Keratinocyte (primary cell): ENCODE results near the gene COL8A1. TPM values are rescaled to one million over a fixed set of nuclear protein-coding genes. Genes with fewer than 3 reads are reported as not detected.

ENCODE experiments used
- DNase-seq: peaks from one replicate; pipeline ENCODE4 v3.0.0-alpha.2; 2011; ENCODE audit warnings: low read depth, missing footprints, low spot score
- FAIRE-seq: peaks from 2 replicates; lab custom pipeline; 2011; peaks lifted over from hg19 to GRCh38; lab: Jason Lieb, UNC
- H2AFZ ChIP-seq: 2 replicates; pipeline ENCODE4 v1.6.0; 2012; ENCODE audit warnings: low read length, control low read depth, inconsistent platforms; ENCODE audit not compliant: control insufficient read depth
- H3K27ac ChIP-seq: 2 replicates; pipeline ENCODE4 v1.5.1; 2011; ENCODE audit warnings: low read length; ENCODE audit not compliant: control insufficient read depth, insufficient read depth
- H3K27me3 ChIP-seq: 3 replicates; pipeline ENCODE4 v1.6.0; 2011; ENCODE audit warnings: low read length; ENCODE audit not compliant: control insufficient read depth, insufficient read depth; ENCODE audit errors: extremely low read depth
- H3K36me3 ChIP-seq, 2 experiments: 2 replicates in 1 of 2; 3 replicates in 1 of 2; pipeline ENCODE4 v1.5.1; 2011; ENCODE audit warnings: low read length in 2 of 2, mild to moderate bottlenecking in 1 of 2; ENCODE audit not compliant: control insufficient read depth in 2 of 2, insufficient read depth in 2 of 2; ENCODE audit errors: extremely low read depth in 1 of 2
- H3K4me1 ChIP-seq: 3 replicates; pipeline ENCODE4 v1.5.1; 2011; ENCODE audit warnings: low read length; ENCODE audit not compliant: control insufficient read depth, insufficient read depth; ENCODE audit errors: extremely low read depth
- H3K4me2 ChIP-seq: 3 replicates; pipeline ENCODE4 v1.6.0; 2011; ENCODE audit warnings: low read depth, low read length; ENCODE audit not compliant: control insufficient read depth, insufficient read depth; ENCODE audit errors: extremely low read depth
- H3K4me3 ChIP-seq, 3 experiments: fragments of 200-600 bp in 1 of 3; sonication (generic) in 1 of 3; 2 replicates in 2 of 3; 3 replicates in 1 of 3; pipeline ENCODE4 v1.5.1; 2011 to 2016; ENCODE audit warnings: low read length in 3 of 3, mild to moderate bottlenecking in 3 of 3, control low read depth in 2 of 3, inconsistent platforms in 1 of 3, low read depth in 1 of 3, mixed read lengths in 1 of 3, mixed run types in 1 of 3, moderate library complexity in 1 of 3; ENCODE audit not compliant: control insufficient read depth in 2 of 3, insufficient read depth in 2 of 3; ENCODE audit errors: extremely low read depth in 1 of 3
- H3K79me2 ChIP-seq: 2 replicates; pipeline ENCODE4 v1.6.0; 2012; ENCODE audit warnings: low read length; ENCODE audit not compliant: control insufficient read depth, insufficient read depth
- H3K9ac ChIP-seq: 3 replicates; pipeline ENCODE4 v1.6.0; 2011; ENCODE audit warnings: low read length; ENCODE audit not compliant: control insufficient read depth, insufficient read depth; ENCODE audit errors: extremely low read depth
- H3K9me1 ChIP-seq: 3 replicates; pipeline ENCODE4 v1.6.0; 2011; ENCODE audit warnings: low read length; ENCODE audit not compliant: control insufficient read depth, insufficient read depth; ENCODE audit errors: extremely low read depth
- H3K9me3 ChIP-seq: 2 replicates; pipeline ENCODE4 v1.5.1; 2012; ENCODE audit warnings: low read depth, low read length; ENCODE audit not compliant: control insufficient read depth
- H4K20me1 ChIP-seq: 3 replicates; pipeline ENCODE4 v1.6.0; 2011; ENCODE audit warnings: low read length; ENCODE audit not compliant: control insufficient read depth, insufficient read depth; ENCODE audit errors: extremely low read depth
- EZH2 ChIP-seq: IDR thresholded peaks from one replicate; pipeline ENCODE4 v1.6.1; 2012; ENCODE audit warnings: inconsistent platforms, mild to moderate bottlenecking, low read length, moderate library complexity
- dilution Hi-C: fragments of 300-500 bp; cut with MboI; formaldehyde crosslinking; loops from one replicate; pipeline ENCODE4 v1.7.0; 2020; ENCODE audit warnings: low sequenced_read_pairs; ENCODE audit not compliant: extremely low pct_ligation_motif_present
- polyA plus RNA-seq, 5 experiments: library from polyadenylated mRNA; depleted of rRNA in 3 of 5; stranded (reverse) in 3 of 5; stranded (forward) in 1 of 5; unstranded in 1 of 5; fragments of >200 nt; gene quantifications; 1 replicate in 1 of 5; 2 replicates in 3 of 5; 3 replicates in 1 of 5; pipeline versions ENCODE4 v1.2.1 to v1.2.3, GENCODE V29; 2011 to 2012; ENCODE audit warnings: missing spikeins in 2 of 5, low read depth in 1 of 5, low replicate concordance in 1 of 5
- TF ChIP-seq, protein P1 (sequence below), 3 experiments: IDR thresholded peaks in 1 of 3; conservative IDR thresholded peaks in 1 of 3; optimal IDR thresholded peaks in 1 of 3; 2 replicates in 2 of 3; 3 replicates in 1 of 3; pipeline versions ENCODE3 to v1.5.1; 2011; ENCODE audit warnings: low read length in 3 of 3, mild to moderate bottlenecking in 3 of 3, moderate library complexity in 2 of 3, control low read depth in 1 of 3, inconsistent platforms in 1 of 3; ENCODE audit not compliant: insufficient read depth in 2 of 3; ENCODE audit errors: extremely low read depth in 1 of 3

The COL8A1 gene
- polyA plus RNA-seq, 1 donor (not counting 4 experiments of a cell fraction or from before 2014, with no cell fraction given): 102 TPM

- TF ChIP-seq, protein P1, sequence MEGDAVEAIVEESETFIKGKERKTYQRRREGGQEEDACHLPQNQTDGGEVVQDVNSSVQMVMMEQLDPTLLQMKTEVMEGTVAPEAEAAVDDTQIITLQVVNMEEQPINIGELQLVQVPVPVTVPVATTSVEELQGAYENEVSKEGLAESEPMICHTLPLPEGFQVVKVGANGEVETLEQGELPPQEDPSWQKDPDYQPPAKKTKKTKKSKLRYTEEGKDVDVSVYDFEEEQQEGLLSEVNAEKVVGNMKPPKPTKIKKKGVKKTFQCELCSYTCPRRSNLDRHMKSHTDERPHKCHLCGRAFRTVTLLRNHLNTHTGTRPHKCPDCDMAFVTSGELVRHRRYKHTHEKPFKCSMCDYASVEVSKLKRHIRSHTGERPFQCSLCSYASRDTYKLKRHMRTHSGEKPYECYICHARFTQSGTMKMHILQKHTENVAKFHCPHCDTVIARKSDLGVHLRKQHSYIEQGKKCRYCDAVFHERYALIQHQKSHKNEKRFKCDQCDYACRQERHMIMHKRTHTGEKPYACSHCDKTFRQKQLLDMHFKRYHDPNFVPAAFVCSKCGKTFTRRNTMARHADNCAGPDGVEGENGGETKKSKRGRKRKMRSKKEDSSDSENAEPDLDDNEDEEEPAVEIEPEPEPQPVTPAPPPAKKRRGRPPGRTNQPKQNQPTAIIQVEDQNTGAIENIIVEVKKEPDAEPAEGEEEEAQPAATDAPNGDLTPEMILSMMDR (optimal IDR thresholded peaks at IDR 0.05 in 1 of 3, IDR thresholded peaks at IDR 0.05 in 1 of 3, conservative IDR thresholded peaks at IDR 0.05 in 1 of 3; ENCODE audit: extremely low read depth in 1 of 3, insufficient read depth in 2 of 3, low read length in 3 of 3): no peak
- no peak for TF ChIP-seq EZH2
- Histone ChIP-seq H2AFZ (no peak overlapping the region), H3K4me3 (no peak overlapping the region), H3K4me1 (peaks cover 12% of the 10 kb centered on the region), H3K4me2 (no peak overlapping the region), H3K9me3 (no peaks in the 10 kb centered on the region), H3K9ac (no peak overlapping the region), H3K27me3 (no peaks in the 10 kb centered on the region), H4K20me1 (no peaks in the 10 kb centered on the region), H3K27ac (no peak overlapping the region), H3K9me1 (no peaks in the 10 kb centered on the region), H3K36me3 (peaks cover 0 to 6% of the 10 kb centered on the region in 2 experiments), H3K79me2 (peaks cover 72% of the 10 kb centered on the region)
- FAIRE-seq (no peak), DNase-seq (no peak)
- dilution Hi-C loops: no loop called here
These were observed 24.6 kb downstream of the COL8A1 start for GRCh38 chr3:99662838-99663570.

- dilution Hi-C loops: no loop called here
- Histone ChIP-seq H3K9me1 (no peaks in the 10 kb centered on the region), H3K4me3 (no peak overlapping the region), H3K9ac (no peak overlapping the region), H3K79me2 (peaks cover 66% of the 10 kb centered on the region), H4K20me1 (no peaks in the 10 kb centered on the region), H3K27ac (no peak overlapping the region), H3K9me3 (no peaks in the 10 kb centered on the region), H3K27me3 (no peaks in the 10 kb centered on the region), H3K4me1 (peaks cover 6% of the 10 kb centered on the region), H3K36me3 (peaks cover 0 to 6% of the 10 kb centered on the region in 2 experiments), H2AFZ (no peak overlapping the region), H3K4me2 (no peak overlapping the region)
- TF ChIP-seq, protein P1 (optimal IDR thresholded peaks at IDR 0.05 in 1 of 3, IDR thresholded peaks at IDR 0.05 in 1 of 3, conservative IDR thresholded peaks at IDR 0.05 in 1 of 3; ENCODE audit: extremely low read depth in 1 of 3, insufficient read depth in 2 of 3, low read length in 3 of 3): no peak
- no peak for TF ChIP-seq EZH2
- peak; percentile 17 for FAIRE-seq
- no peak for DNase-seq
These were observed 25.6 kb downstream of the COL8A1 start for GRCh38 chr3:99663977-99664376.
